HepG2 (cell line): ENCODE measurements around the gene AK3. TPM values are rescaled to one million over a fixed set of nuclear protein-coding genes. Genes with fewer than 3 reads are reported as not detected.

Source experiments
- ATAC-seq: fragments of 200-7000 bp; cut with Tn5 transposase; 3 replicates; pipeline ENCODE4 v1.9.1; 2020; ENCODE audit warnings: mild to moderate bottlenecking, moderate library complexity
- BruUV-seq: library from RNA; stranded (reverse); fragments of 400-500 nt; replicated peaks from 2 replicates; lab custom pipeline; 2021; lab: Mats Ljungman, UMichigan
- CTCF ChIA-PET: fragments of 300-600 bp; formaldehyde crosslinking; extraction: SDS; loops from one replicate; lab custom pipeline; 2021; ENCODE audit warnings: low total read pairs, inconsistent platforms, low intra/inter-chr PET ratio; lab: Yijun Ruan, JAX
- POLR2A ChIA-PET: fragments of 350-600 bp; sonication (Branson Sonifier 250); formaldehyde crosslinking; loops from one replicate; lab custom pipeline; 2020; ENCODE audit warnings: antibody characterized with exemption, inconsistent platforms; lab: Yijun Ruan, JAX
- DNase-seq: peaks from one replicate; pipeline ENCODE4 v3.0.0-alpha.2; 2015; ENCODE audit warnings: low spot score
- FAIRE-seq: peaks from 3 replicates; lab custom pipeline; 2011; peaks lifted over from hg19 to GRCh38; lab: Jason Lieb, UNC
- H2AFZ ChIP-seq: one replicate; pipeline ENCODE4 v1.6.1; 2011; ENCODE audit warnings: low read length, inconsistent platforms
- H3K27ac ChIP-seq: fragments of 300-600 bp; 3 replicates; pipeline ENCODE4 v1.8.0; 2011; ENCODE audit warnings: mixed run types, mild to moderate bottlenecking, mixed read lengths, low read length, inconsistent platforms; ENCODE audit not compliant: insufficient read depth; ENCODE audit errors: extremely low read length
- H3K27me3 ChIP-seq, 2 experiments: fragments of 200-600 bp in 1 of 2; 2 replicates in 1 of 2; 3 replicates in 1 of 2; pipeline versions ENCODE4 v1.6.0 to v1.8.0; 2011; ENCODE audit warnings: low read length in 2 of 2, mild to moderate bottlenecking in 2 of 2, moderate library complexity in 2 of 2, inconsistent platforms in 1 of 2; ENCODE audit not compliant: insufficient read depth in 2 of 2, control insufficient read depth in 1 of 2
- H3K36me3 ChIP-seq, 2 experiments: fragments of 200-600 bp in 1 of 2; replicated peaks in 1 of 2; 2 replicates in 1 of 2; 3 replicates in 1 of 2; pipeline versions ENCODE4 v1.5.1 to v1.8.0; 2011; ENCODE audit warnings: low read length in 2 of 2, inconsistent platforms in 1 of 2; ENCODE audit not compliant: insufficient read depth in 2 of 2, control insufficient read depth in 1 of 2
- H3K4me1 ChIP-seq: 2 replicates; pipeline ENCODE4 v1.5.1; 2012; ENCODE audit warnings: low read length, inconsistent platforms; ENCODE audit not compliant: insufficient read depth
- H3K4me2 ChIP-seq: 2 replicates; pipeline ENCODE4 v1.6.0; 2011; ENCODE audit warnings: low read depth, low read length, inconsistent platforms
- H3K4me3 ChIP-seq, 3 experiments: fragments of 200-600 bp in 1 of 3; sonication (generic), shearing (Covaris generic) in 1 of 3; replicated peaks in 1 of 3; 2 replicates each; pipeline ENCODE4 v1.5.1; 2011 to 2016; ENCODE audit warnings: low read length in 3 of 3, inconsistent platforms in 2 of 3, low read depth in 2 of 3, mild to moderate bottlenecking in 2 of 3, control low read depth in 1 of 3, mixed read lengths in 1 of 3; ENCODE audit not compliant: insufficient read depth in 1 of 3
- H3K79me2 ChIP-seq: one replicate; pipeline ENCODE4 v1.6.1; 2011; ENCODE audit warnings: low read length, inconsistent platforms; ENCODE audit not compliant: insufficient read depth
- H3K9ac ChIP-seq: 2 replicates; pipeline ENCODE4 v1.6.0; 2011; ENCODE audit warnings: mild to moderate bottlenecking, low read depth, low read length, inconsistent platforms; ENCODE audit not compliant: insufficient read depth
- H3K9me3 ChIP-seq: 2 replicates; pipeline ENCODE4 v1.5.1; 2012; ENCODE audit warnings: mild to moderate bottlenecking, low read length
- H4K20me1 ChIP-seq: 2 replicates; pipeline ENCODE4 v1.6.0; 2011; ENCODE audit warnings: inconsistent platforms, mild to moderate bottlenecking, low read length, moderate library complexity; ENCODE audit not compliant: insufficient read depth
- ATF1 ChIP-seq: IDR thresholded peaks from 2 replicates; pipeline ENCODE4 v1.6.1; 2016; ENCODE audit warnings: mild to moderate bottlenecking, control low read depth
- JUND ChIP-seq: sonication (generic); formaldehyde crosslinking; IDR thresholded peaks from 2 replicates; pipeline ENCODE4 v1.8.0; 2022; ENCODE audit warnings: mild to moderate bottlenecking, missing genetic modification reagents
- ZNF121 ChIP-seq: sonication (generic); formaldehyde crosslinking; IDR thresholded peaks from 2 replicates; pipeline ENCODE4 v1.5.0; 2020; ENCODE audit warnings: mild to moderate bottlenecking, missing genetic modification reagents
- ZNF317 ChIP-seq: sonication (generic); formaldehyde crosslinking; IDR thresholded peaks from 2 replicates; pipeline ENCODE4 v1.5.0; 2020; ENCODE audit warnings: mild to moderate bottlenecking, missing genetic modification reagents
- WGBS: methylation state at CpG from one replicate; pipeline ENCODE4 v1.1.6; 2017; ENCODE audit warnings: low lambda C conversion rate; 5-methylcytosine and 5-hydroxymethylcytosine counted together
- in situ Hi-C: cut with HindIII; loops from 2 replicates; pipeline ENCODE4 v1.10.0; 2017; ENCODE audit warnings: low pct_unique_long_range_greater_than_20kb; ENCODE audit not compliant: extremely low pct_ligation_motif_present
- intact Hi-C: fragments of 100-400 bp; cut with micrococcal nuclease; formaldehyde crosslinking; loops from one replicate; pipeline ENCODE4 v1.10.0; 2022; ENCODE audit not compliant: unreplicated experiment
- polyA plus RNA-seq, 8 experiments: library from polyadenylated mRNA; depleted of rRNA in 3 of 8; stranded (reverse) in 7 of 8; unstranded in 1 of 8; fragments of >200 nt; fragmentation: Illumina TruSeq in 4 of 8; extraction: Trizol in 4 of 8; gene quantifications; 2 replicates each; pipeline versions ENCODE4 v1.2.1 to v1.2.3, GENCODE V29; 2011 to 2016; ENCODE audit warnings: low read depth in 4 of 8, missing spikeins in 1 of 8, mixed read lengths in 1 of 8; ENCODE audit not compliant: insufficient read depth in 1 of 8
- total RNA-seq, 5 experiments: library from RNA; depleted of rRNA; stranded (reverse); fragments of >200 nt; fragmentation: Illumina TruSeq; extraction: Trizol; gene quantifications; 2 replicates each; pipeline ENCODE4 v1.2.3, GENCODE V29; 2016; ENCODE audit warnings: low read depth in 1 of 5
- TF ChIP-seq, protein P1 (sequence below): sonication (generic); formaldehyde crosslinking; IDR thresholded peaks from 2 replicates; pipeline ENCODE4 v1.5.0; 2020; ENCODE audit warnings: mild to moderate bottlenecking, missing genetic modification reagents, borderline replicate concordance

AK3 gene
- total and polyA plus RNA-seq, 2 of the 13 experiments (the other 11 are each of a cell fraction or from before 2014, with no cell fraction given), result 76.8 to 109 TPM

- no peak overlapping the region for H3K4me3 ChIP-seq
- no peaks in the 10 kb centered on the region for H3K36me3 ChIP-seq
- H3K27me3 ChIP-seq, result no peaks in the 10 kb centered on the region; a peak in 1 of 5 replicates
- in situ Hi-C loops (loop anchor here (25.0 kb wide), 2 partner anchors 666 to 816 kb away; partner anchors contain the start of gene PLGRKT), intact Hi-C loops (no loop called here)
- CTCF ChIA-PET, result no interaction called here
- TF ChIP-seq ZNF121 (0 out of 2 replicates have a peak, but pooled peaks have one; percentile 44), JUND (CRISPR knock-in tag) (no peak)
- H2AFZ ChIP-seq, result no peak overlapping the region
- FAIRE-seq (no peak), DNase-seq (no peak), ATAC-seq (no peak)
- POLR2A ChIA-PET, result no interaction called here
- no peaks in the 10 kb centered on the region for H3K9me3 ChIP-seq
- no peaks in the 10 kb centered on the region for H3K79me2 ChIP-seq
- no peaks in the 10 kb centered on the region for H4K20me1 ChIP-seq
- BruUV-seq, result no TSS peak
- H3K4me1 ChIP-seq, result peaks cover 7% of the 10 kb centered on the region; the same call in 1 of the 2 replicates
- no peak overlapping the region for H3K4me2 ChIP-seq
- no peak overlapping the region for H3K9ac ChIP-seq
- WGBS, result 96% methylated on average over 1 of the region's 1 CpG
- H3K27ac ChIP-seq, result no peak overlapping the region
Observed at GRCh38 chr9:4771788-4772187, 30.8 kb upstream of the AK3 start.

GRCh38 chr9:4769321-4770080 lies 28.5 kb upstream of the AK3 start:
- H3K4me2 ChIP-seq, result peak overlapping the region; percentile 31; the same call in 1 of the 2 replicates
- no peak for DNase-seq
- H3K4me1 ChIP-seq, result no peaks in the 10 kb centered on the region
- no peak overlapping the region for H3K4me3 ChIP-seq
- no TSS peak for BruUV-seq
- H4K20me1 ChIP-seq, result no peaks in the 10 kb centered on the region
- in situ Hi-C loops, result loop anchor here (10.0 to 25.0 kb wide), 3 partner anchors 155 to 818 kb away; partner anchors contain the start of gene PLGRKT
- H3K36me3 ChIP-seq, result no peaks in the 10 kb centered on the region
- no peak for FAIRE-seq
- H3K27ac ChIP-seq, result no peak overlapping the region
- intact Hi-C loops, result no loop called here
- H3K9ac ChIP-seq, result no peak overlapping the region
- CTCF ChIA-PET, result no interaction called here
- ATAC-seq, result peak; percentile 52; the same call in 2 of the 3 replicates
- no peaks in the 10 kb centered on the region; a peak in 1 of 5 replicates for H3K27me3 ChIP-seq
- 22% methylated on average over 3 of the region's 7 CpGs for WGBS
- H2AFZ ChIP-seq, result no peak overlapping the region
- no peaks in the 10 kb centered on the region for H3K79me2 ChIP-seq
- no peaks in the 10 kb centered on the region for H3K9me3 ChIP-seq
- POLR2A ChIA-PET, result no interaction called here
- TF ChIP-seq, protein P1, sequence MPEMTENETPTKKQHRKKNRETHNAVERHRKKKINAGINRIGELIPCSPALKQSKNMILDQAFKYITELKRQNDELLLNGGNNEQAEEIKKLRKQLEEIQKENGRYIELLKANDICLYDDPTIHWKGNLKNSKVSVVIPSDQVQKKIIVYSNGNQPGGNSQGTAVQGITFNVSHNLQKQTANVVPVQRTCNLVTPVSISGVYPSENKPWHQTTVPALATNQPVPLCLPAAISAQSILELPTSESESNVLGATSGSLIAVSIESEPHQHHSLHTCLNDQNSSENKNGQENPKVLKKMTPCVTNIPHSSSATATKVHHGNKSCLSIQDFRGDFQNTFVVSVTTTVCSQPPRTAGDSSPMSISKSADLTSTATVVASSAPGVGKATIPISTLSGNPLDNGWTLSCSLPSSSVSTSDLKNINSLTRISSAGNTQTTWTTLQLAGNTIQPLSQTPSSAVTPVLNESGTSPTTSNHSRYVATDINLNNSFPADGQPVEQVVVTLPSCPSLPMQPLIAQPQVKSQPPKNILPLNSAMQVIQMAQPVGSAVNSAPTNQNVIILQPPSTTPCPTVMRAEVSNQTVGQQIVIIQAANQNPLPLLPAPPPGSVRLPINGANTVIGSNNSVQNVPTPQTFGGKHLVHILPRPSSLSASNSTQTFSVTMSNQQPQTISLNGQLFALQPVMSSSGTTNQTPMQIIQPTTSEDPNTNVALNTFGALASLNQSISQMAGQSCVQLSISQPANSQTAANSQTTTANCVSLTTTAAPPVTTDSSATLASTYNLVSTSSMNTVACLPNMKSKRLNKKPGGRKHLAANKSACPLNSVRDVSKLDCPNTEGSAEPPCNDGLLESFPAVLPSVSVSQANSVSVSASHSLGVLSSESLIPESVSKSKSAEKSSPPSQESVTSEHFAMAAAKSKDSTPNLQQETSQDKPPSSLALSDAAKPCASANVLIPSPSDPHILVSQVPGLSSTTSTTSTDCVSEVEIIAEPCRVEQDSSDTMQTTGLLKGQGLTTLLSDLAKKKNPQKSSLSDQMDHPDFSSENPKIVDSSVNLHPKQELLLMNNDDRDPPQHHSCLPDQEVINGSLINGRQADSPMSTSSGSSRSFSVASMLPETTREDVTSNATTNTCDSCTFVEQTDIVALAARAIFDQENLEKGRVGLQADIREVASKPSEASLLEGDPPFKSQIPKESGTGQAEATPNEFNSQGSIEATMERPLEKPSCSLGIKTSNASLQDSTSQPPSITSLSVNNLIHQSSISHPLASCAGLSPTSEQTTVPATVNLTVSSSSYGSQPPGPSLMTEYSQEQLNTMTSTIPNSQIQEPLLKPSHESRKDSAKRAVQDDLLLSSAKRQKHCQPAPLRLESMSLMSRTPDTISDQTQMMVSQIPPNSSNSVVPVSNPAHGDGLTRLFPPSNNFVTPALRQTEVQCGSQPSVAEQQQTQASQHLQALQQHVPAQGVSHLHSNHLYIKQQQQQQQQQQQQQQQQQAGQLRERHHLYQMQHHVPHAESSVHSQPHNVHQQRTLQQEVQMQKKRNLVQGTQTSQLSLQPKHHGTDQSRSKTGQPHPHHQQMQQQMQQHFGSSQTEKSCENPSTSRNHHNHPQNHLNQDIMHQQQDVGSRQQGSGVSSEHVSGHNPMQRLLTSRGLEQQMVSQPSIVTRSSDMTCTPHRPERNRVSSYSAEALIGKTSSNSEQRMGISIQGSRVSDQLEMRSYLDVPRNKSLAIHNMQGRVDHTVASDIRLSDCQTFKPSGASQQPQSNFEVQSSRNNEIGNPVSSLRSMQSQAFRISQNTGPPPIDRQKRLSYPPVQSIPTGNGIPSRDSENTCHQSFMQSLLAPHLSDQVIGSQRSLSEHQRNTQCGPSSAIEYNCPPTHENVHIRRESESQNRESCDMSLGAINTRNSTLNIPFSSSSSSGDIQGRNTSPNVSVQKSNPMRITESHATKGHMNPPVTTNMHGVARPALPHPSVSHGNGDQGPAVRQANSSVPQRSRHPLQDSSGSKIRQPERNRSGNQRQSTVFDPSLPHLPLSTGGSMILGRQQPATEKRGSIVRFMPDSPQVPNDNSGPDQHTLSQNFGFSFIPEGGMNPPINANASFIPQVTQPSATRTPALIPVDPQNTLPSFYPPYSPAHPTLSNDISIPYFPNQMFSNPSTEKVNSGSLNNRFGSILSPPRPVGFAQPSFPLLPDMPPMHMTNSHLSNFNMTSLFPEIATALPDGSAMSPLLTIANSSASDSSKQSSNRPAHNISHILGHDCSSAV, result no peak
- TF ChIP-seq ATF1 (CRISPR knock-in tag) (no peak), ZNF317 (CRISPR knock-in tag) (no peak)
